Posterior vena cava (tissue), 2 donors: ENCODE measurements around the gene CERK. TPM values are rescaled to one million over a fixed set of nuclear protein-coding genes. Genes with fewer than 3 reads are reported as not detected.

Experiments used
- DNase-seq: peaks from one replicate; pipeline ENCODE4 v3.0.0-alpha.2; 2020; ENCODE audit warnings: low spot score
- intact Hi-C, 2 donors: fragments of 100-400 bp; cut with DNase I; formaldehyde crosslinking; loops; one replicate each; pipeline versions ENCODE4 v1.14.1 to v1.14.2; 2022 to 2023
- total RNA-seq, 2 donors: library from RNA; stranded (reverse); fragmentation: NEBNext Ultra II Directional; extraction: Animal tissue kit (Norgen Biotek cat#: 25700); gene quantifications; one replicate each; pipeline ENCODE4 v1.2.1, GENCODE V29; 2021
- donor health status: DM: yes; HTN: yes; CAD: no.
- donor health status: DM: yes; HTN: yes; CAD: no.

Gene CERK
- total RNA-seq, 2 donors from 2014 or later, result 25.4 to 36.4 TPM

DNA sequence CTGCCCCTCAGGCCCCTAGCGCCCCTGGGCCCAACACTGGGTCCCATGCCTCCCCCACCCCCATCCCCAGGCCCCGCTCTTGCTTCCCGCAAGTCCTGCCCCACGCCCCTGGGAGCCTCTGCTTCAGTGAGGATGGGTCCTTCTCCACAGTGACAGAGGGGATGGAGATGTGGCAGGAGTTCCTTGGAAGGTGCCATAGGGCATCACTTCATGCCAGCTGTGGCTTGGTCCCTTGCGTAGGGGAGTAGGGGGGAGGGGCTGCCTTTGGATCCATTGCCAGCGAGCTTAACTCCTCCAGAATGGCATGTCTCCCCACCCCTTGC lies 14.9 kb upstream of the CERK start:
- intact Hi-C loops, result no loop called here
- DNase-seq, result no peak

DNA sequence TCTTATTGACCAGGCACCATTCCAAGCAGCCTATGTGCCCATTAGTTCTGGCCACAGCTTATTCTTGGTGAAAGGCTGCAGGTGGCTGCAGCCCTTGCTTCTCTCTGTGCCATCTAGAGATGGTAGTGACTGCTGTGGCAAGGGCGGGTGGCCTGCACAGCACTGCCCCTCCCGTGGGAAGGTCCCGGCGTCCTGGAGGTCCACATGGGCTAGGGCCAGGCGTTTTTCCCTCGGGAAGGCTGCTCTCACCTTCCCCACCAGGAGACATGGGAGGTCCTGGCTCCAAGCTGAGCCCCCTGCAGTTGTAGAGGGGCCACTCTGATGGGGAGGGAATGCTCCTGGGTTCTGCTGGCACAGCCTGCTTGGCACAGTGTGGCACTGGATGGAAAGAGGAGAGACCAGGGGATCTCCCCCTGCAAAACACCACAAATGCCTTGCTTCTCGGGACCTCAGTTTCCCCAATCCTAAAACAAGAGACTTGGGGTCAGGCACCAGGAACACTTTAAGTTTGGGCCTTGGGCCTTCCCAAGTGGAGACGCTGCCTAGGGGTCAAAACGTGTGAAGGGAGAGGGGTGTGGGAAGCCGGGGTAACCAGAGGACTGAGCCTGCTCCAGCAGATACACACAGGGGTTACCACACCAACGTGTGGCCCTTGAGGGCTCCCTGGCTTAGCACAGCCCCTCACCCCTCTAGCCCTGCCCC lies 14.4 kb upstream of the CERK start:
- intact Hi-C loops, result no loop called here
- no peak for DNase-seq

DNA sequence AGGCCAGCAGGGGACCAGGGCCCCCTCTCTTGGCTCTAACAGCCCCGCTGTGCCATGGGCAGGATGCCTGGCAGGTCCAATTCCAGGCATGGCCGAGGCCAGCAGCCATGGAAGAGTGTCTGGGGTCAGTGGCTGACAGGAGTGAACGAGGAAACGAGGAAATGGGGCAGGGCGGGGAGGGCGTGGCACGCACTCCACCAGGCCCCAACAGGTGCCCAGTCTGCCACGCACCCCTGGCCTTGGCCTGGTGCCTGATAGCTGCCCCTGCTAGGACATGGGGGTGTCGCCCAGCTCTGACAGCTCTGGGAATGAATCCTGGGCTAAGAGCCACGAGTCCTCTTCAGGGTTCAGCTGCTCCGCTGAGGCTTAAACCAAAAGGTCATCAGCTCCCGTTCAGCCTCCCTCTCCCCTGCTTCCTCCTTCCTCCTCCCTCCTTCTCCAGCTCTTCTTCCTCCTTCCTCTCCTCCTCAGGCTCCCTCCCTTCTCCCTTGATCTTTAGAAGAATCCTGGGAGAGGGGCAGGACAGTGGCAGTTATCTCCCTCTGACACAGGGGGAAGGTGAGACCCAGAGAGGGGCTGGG lies 12.9 kb upstream of the CERK start:
- intact Hi-C loops, result no loop called here
- DNase-seq, result no peak

DNA sequence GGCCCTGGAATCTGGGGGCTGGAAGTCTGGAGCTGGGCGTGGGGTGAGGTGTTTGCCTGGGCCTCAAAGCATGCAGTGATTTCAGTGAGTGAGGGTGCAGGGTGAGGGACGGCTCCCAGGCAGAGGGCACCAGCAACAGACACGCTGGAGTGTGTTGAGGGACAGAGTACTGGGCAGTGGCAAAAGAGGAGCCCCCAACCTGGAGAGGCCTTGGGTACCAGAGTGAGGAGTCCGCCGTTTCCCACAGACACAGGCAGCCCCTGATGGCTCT lies 12.4 kb upstream of the CERK start:
- intact Hi-C loops, result no loop called here
- DNase-seq, result no peak

DNA sequence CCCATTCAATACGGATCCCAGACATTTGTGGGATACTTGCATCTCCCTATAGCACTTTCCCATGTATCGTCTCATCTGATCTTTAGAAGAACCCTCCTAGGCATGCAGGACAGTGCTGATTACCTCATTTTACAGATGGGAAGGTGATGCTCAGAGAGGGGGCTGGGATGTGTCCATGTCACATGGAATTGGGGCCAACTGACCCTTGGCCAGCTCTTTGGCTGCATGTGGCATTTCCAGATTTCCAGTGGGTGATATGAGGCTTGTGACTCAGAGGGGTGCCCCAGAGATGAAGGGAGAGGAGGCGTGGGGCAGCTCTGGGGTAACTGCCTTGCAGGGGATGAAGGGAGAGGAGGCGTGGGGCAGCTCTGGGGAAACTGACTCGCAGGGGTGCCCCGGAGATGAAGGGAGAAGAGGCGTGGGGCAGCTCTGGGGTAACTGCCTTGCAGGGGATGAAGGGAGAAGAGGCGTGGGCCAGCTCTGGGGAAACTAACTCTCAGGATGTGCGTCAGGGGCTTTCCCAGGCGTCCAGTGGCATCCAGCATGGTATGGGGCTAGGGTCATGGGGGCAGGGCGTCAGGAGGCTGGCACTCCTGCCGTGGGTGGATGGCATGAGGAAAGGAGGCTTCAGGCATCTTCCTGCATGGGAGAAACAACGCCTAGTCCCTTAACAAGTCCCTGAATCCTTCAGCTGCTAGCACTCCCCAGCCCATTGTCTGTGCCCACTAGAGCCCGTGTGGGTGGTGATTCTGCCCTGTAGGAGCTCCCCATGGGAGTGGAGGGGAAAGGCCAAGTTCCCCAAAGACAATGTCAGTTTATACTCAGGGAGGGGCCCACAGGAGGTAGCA lies 11.9 kb upstream of the CERK start:
- intact Hi-C loops, result no loop called here
- no peak for DNase-seq

DNA sequence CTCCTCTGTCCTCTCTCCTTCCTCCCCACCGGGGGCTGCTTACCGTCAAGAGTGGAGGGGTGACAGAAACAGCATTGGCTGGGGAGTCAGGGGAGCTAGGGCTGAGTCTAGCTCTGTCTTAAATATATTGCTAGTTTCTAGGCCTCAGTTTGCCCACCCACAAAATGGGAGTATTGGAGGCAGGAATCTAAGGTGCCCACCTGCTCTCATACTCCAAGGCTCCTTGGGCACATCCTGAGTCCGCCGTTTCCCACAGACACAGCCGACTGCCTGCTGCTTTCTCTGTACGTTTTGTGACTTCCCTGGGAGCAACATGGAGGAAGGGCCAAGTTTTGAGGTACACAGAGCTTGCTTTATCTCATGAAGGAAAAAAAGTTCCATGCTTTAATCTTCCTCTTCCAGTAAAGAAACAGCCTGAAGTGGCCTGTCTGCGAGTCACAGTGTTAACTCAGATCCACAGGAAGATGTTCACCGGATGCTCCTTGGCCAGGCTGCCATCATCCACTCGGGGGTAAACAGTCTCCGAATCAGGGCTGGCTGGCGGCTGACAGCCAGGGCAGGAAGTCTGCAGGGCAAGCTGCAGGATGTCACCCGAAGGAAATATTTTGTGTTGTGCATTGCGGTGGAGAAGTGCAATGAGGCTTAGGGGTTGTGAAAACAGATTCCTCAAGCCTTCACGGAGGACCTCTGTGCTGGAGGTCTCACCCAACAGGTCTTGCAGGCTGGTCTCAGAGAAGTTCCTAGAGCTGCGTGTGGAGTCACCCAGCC lies 11.0 kb upstream of the CERK start:
- DNase-seq, result no peak
- intact Hi-C loops, result no loop called here

DNA sequence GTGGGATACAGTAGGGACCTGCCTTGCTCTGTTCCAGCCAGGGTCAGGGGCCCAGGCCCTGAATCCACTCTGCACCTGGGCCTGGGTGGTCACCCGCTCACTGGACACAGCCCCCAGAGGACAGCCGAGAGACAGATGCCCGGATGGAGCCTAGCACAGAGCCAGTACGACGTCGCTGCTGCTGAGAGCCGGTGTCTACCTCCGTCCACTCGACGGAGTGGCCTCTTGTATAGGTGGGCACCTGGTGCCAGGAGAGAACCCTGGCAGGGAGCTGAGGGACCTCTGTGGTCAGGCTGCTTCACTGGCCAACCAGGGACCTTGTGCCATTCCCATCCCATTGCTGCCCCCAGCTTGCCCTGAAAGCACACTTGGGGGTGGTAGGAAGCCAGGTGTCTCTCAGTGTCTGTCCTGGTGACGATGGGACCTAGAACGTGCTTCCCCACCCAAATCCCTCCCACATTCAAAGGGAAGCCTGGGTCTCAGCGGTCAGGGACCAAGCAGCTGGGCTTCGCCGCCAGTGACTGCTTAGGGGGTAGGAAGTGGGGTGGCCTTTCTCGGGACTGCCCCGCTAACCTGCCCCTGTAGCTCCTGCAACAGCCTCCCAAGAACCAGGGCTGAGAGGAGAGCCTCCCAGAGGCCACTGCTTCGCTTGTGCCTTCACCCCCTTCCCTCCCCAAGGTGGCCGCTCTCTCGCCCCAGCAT lies 10.3 kb upstream of the CERK start:
- DNase-seq, result no peak
- intact Hi-C loops, result no loop called here

DNA sequence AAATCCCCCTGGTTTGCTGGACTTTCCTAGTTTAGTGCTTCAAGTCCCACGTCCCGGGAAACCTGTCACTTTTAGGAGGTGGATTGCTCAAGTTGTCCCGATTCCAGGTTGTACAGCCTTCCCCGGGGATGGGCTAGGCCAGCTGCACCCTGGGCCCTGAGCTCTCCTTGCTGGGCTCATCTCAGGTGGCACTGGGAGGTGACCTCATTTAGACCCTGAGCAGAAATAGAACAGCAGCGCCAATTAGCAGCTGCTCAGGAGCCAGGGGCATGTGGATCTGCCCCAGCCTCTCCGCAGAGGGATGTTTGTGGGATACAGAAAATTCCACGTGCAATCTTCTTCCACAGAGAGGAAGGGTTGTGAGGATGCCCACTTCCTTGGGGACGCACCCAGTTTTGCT lies 9.6 kb upstream of the CERK start:
- DNase-seq, result no peak
- intact Hi-C loops, result no loop called here

DNA sequence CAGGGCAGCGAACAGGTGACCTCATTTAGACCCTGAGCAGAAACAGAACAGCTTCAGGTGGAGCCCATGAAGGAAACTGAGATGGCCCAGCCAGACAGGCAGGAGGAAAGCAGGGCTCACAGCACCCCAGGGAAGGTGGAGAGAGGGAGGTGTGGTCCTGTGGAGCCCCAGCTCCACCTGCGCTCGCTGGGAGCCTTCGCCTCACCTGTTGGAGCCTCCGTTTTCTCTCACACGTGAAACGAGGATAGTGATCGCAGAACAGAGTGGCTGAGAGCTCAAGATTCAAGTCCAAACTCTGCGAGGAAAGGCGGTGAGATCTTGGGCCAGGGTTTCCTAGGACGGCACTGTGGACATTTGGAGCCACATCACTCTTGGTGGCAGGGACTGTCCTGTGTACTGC lies 8.6 kb upstream of the CERK start:
- intact Hi-C loops, result no loop called here
- no peak for DNase-seq

DNA sequence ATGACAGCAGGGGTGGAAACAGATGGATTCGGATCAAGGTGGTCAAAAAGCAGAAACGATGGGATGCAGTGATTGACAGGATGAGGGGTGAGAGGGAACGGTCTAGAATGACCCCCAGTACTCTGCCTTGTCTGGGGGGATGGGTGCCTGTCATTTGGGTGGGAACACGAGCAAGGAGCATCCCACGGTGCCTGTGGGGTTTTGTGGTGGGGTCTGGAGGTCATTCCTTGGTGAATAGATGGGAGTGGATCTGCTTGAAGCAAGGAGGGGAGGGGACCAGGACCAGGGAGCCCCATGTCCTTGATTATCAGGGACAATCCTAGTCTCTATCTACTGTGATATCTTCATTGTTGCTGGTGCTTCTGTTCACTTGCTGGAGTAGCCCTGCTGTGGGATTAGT lies 8.1 kb upstream of the CERK start:
- DNase-seq, result no peak
- intact Hi-C loops, result no loop called here

DNA sequence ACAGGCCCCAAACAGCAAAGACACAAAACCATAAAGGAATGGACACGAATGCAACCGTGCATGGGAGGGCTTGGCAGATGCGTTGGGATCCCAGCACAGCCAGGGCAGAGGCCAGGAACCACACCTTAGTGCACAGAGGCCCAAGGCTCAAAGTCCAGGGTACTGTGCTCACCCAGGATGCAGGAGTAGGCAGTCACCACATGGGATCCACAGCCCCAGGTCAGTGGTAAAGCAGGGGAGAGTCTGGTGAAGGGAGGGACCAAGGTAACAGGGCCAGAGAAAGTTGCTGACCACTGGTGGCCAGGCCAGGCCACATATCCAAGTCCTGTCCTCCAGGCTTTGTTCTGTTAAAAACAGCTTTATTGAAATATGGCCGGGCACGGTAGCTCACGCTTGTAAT lies 6.5 kb upstream of the CERK start:
- DNase-seq, result no peak

DNA sequence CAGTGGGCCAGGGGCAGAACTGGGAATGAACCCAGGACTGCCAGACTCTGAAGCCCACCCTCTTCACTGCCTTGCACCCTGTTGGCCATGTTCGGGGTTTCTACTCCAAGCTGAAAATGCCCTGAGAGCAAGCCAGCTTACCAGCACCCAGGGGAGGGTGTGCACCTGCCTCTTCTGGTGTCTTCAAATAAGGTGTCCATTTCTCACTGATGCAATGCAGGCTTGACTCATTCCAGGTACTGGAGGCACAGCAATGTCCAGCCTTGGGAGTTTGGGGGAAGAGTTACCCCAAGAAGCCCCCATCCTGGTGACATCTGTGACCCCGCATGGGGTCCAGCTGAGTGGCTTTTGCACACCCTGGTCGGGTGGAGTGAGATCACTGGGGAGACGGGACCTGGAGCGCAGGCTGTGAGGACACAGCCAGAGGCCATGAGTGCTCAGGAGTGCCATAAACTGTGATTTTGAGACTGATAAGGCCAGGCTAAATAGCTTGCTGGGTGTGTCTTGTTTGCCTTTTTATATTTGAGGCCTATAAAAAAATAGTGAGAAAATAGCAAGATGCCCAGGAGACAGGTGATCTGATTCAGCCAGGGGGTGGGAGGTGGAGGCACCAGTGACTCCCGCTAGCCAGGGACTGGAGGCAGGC lies 4.6 kb upstream of the CERK start:
- DNase-seq, result no peak
- intact Hi-C loops, result no loop called here

More for the DNA sequence above, 6.5 kb upstream of the CERK start:
- intact Hi-C loops, result no loop called here

DNA sequence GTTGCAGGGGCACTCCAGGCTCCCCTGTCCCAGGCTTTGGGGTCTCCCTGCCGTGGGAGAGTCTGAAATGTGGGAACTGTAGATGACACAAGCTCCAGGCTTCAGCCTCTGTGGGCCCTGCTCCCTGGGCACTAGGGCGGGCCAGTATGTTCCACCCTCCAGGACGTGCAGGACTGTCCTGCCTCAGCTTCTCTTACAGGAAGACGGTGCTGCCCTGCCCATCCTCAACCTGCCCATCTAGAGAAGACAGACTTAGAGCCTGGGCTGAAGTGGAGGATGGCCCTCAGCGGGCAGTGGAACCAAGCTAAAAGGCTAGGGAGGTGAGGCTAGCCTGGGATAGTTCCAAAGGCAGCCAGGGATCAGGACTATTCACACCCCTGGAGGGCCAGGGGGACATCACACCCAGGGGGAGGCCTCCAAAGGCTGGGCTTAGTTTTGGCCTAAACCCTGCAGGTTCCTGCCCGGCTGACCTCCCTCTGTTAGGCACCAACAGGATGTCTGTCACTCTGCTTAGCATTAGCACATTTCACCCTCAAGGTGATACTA lies 4.0 kb upstream of the CERK start:
- no peak for DNase-seq
- intact Hi-C loops, result no loop called here

DNA sequence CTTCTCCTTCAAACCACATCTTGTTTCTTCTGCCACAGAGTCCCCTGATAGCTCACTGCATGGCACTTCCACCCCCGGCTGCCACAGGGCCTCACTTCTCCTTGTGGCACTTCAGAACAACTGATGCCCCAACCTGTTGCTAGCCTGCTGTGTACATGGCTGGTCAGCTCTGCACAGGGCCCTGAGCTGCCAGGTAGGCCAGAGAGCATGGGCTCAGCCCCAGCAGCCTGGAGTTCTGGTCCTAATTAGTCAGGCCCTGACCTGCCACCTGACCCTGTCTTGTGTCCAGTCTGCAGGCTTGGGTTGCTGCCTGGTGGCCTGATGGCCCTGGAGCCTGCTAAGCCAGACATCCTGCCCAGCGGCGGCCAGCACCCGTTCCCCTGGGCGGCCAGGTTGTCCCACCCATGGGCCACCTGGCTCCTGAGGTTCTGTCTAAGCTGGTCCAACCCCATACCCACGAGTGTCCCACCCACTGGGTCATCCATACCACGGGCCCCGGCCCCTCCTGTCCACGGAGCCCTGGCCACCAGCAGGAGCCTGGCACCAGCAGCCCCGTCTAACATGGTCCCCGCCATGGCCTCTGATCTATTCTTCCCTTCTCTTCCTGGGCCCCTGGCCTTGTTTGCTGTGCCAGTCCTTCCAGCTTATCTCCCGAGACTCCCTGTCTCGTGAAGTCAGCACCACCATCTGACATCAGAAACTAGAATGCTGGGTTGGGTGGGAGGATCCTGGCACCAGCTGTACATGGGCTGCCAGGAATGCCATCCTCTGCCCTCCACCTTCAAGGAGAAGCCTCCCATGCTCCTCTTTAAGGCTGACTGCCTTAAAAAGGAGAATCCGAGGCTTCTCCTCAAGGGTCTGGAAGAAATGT lies 3.1 kb upstream of the CERK start:
- intact Hi-C loops, result no loop called here
- DNase-seq, result no peak

DNA sequence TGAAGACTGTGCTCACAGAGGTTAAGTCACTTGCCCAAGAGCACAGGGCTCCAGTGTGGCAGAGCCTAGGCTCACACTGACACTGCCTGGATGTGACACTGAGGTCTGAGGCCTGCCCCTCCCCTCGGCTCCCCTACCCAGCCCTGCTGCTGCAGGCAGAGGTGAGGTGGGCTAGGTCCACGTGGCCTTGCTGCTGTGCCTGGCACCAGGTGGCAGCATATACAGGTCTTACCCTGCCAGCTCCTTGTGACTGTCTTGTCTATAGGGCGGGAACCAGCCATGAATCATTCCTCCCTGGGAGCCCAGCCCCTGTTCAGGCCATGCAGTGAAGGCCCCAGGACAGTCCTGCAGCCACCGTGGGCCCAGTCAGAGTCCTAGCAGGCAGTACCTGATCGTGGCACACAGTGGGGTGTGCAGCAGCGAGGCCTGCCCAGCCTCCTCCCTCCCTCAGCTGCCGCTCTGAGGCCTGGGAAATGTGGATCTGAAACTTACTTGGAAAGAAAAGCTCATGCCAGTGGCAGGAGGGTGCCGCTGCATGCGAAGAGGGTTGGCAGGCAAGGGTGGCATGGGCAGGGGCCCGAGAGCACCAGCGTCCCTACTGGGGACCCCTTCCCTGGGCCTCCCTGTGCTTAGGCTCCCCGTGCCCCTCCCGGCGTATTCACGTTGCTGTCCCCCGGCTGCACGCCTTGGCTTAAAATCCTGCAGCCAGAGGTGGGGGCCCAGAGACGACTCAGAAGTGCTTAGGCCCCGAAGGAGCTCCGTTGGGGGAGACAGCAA lies 1.2 kb upstream of the CERK start:
- no peak for DNase-seq
- intact Hi-C loops, result no loop called here

DNA sequence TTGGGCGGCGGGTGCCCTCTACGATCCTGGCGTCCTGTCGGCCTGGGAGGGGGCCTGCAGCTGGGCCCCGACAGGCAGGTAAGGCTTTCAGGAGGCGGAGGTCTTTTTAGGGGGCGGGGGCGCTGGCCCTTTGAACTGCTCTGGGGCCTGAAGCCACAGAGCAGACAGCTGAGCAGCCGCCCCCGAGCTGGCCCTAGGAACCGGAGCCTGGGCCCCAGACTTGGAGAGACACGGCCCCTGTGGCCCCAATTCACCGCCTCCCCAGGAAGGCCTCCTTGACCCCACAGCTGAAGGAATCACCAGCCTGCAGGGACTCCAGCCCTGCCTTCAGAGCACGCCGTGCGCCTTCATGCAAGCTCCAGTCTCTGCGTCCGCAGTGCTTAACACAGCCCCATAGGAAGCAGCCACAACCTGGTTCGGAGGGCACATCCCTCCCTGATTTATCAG lies 618 bp upstream of the CERK start:
- intact Hi-C loops, result no loop called here
- DNase-seq, result no peak
